Rectal smooth muscle tissue (tissue), 1 donor: ENCODE results near the gene ZNF578.
"Not testable (repeated sequence)": the region's sequence is repeated elsewhere in the genome, so short reads cannot be mapped to it uniquely, and the experiment has no call there.

Experiments
- H3K27ac ChIP-seq: one replicate; pipeline ENCODE4 v1.7.0; 2013; ENCODE audit warnings: low read depth, low read length, inconsistent platforms
- H3K27me3 ChIP-seq: one replicate; pipeline ENCODE4 v1.7.0; 2013; ENCODE audit warnings: low read length; ENCODE audit not compliant: control insufficient read depth, insufficient read depth
- H3K36me3 ChIP-seq: one replicate; pipeline ENCODE4 v1.7.0; 2013; ENCODE audit warnings: low read length; ENCODE audit not compliant: control insufficient read depth, insufficient read depth
- H3K4me1 ChIP-seq: one replicate; pipeline ENCODE4 v1.7.0; 2013; ENCODE audit warnings: low read length; ENCODE audit not compliant: control insufficient read depth, insufficient read depth
- H3K4me3 ChIP-seq: one replicate; pipeline ENCODE4 v1.7.0; 2013; ENCODE audit warnings: low read length
- H3K9ac ChIP-seq: one replicate; pipeline ENCODE4 v1.7.0; 2013; ENCODE audit warnings: low read length

ZNF578 gene

GRCh38 chr19:52453324-52454094 is at the start of gene ZNF578:
Gene ZNF578 (plus strand): TSS chr19:52453553. CDS start chr19:52501846, 48,293 bp downstream.
- Histone ChIP-seq H3K27me3 (no peaks in the 10 kb centered on the region), H3K4me1 (peaks cover 4% of the 10 kb centered on the region), H3K27ac (peak within 1 kb of the TSS; percentile 21), H3K9ac (no peak within 1 kb of the TSS), H3K4me3 (peak within 1 kb of the TSS; percentile 85), H3K36me3 (peaks cover 10% of the 10 kb centered on the region)

GRCh38 chr19:52410276-52410675 is 43.1 kb upstream of the ZNF578 start:
- H3K36me3 ChIP-seq = peaks cover 42% of the 10 kb centered on the region
- H3K27me3 ChIP-seq = no peaks in the 10 kb centered on the region
- H3K9ac ChIP-seq = no peak overlapping the region
- no peaks in the 10 kb centered on the region for H3K4me1 ChIP-seq
- no peak overlapping the region for H3K27ac ChIP-seq
- H3K4me3 ChIP-seq = no peak overlapping the region

- no peak overlapping the region for H3K27ac ChIP-seq
- no peaks in the 10 kb centered on the region for H3K4me1 ChIP-seq
- H3K9ac ChIP-seq = no peak overlapping the region
- peaks cover 6% of the 10 kb centered on the region for H3K36me3 ChIP-seq
- peak overlapping the region; percentile 18 for H3K4me3 ChIP-seq
- H3K27me3 ChIP-seq = no peaks in the 10 kb centered on the region
Measured at GRCh38 chr19:52415711-52416110, 37.6 kb upstream of the ZNF578 start.

- Histone ChIP-seq H3K4me3 (no peak within 1 kb of the TSS), H3K27me3 (no peaks in the 10 kb centered on the region), H3K4me1 (no peaks in the 10 kb centered on the region), H3K9ac (no peak within 1 kb of the TSS), H3K36me3 (no peaks in the 10 kb centered on the region), H3K27ac (no peak within 1 kb of the TSS)
Measured at GRCh38 chr19:52428937-52429336, 24.4 kb upstream of the ZNF578 start, which contains the start of gene ZNF534. Gene ZNF534 (plus strand): TSS chr19:52429148. CDS start chr19:52431475, 2,327 bp downstream.

- no peaks in the 10 kb centered on the region for H3K27me3 ChIP-seq
- H3K9ac ChIP-seq = no peak overlapping the region
- no peak overlapping the region for H3K27ac ChIP-seq
- H3K4me1 ChIP-seq = no peaks in the 10 kb centered on the region
- H3K4me3 ChIP-seq = no peak overlapping the region
- no peaks in the 10 kb centered on the region for H3K36me3 ChIP-seq
Measured at GRCh38 chr19:52442179-52442578, 11.2 kb upstream of the ZNF578 start.

GRCh38 chr19:52444506-52444905 is 8.8 kb upstream of the ZNF578 start:
- Histone ChIP-seq H3K4me3 (no peak overlapping the region), H3K4me1 (no peaks in the 10 kb centered on the region), H3K36me3 (no peaks in the 10 kb centered on the region), H3K9ac (no peak overlapping the region), H3K27ac (no peak overlapping the region), H3K27me3 (no peaks in the 10 kb centered on the region)

GRCh38 chr19:52451241-52451640 is 2.1 kb upstream of the ZNF578 start:
- Histone ChIP-seq H3K4me3 (no peak overlapping the region), H3K4me1 (peaks cover 4% of the 10 kb centered on the region)

GRCh38 chr19:52464798-52465470 is 11.6 kb downstream of the ZNF578 start:
- Histone ChIP-seq H3K27ac (no peak overlapping the region), H3K27me3 (no peaks in the 10 kb centered on the region), H3K4me3 (no peak overlapping the region), H3K36me3 (no peaks in the 10 kb centered on the region), H3K9ac (no peak overlapping the region), H3K4me1 (no peaks in the 10 kb centered on the region)

More at GRCh38 chr19:52451241-52451640, 2.1 kb upstream of the ZNF578 start:
- no peaks in the 10 kb centered on the region for H3K27me3 ChIP-seq
- H3K36me3 ChIP-seq = no peaks in the 10 kb centered on the region
- no peak overlapping the region for H3K9ac ChIP-seq
- no peak overlapping the region for H3K27ac ChIP-seq

GRCh38 chr19:52473655-52474350 is 20.4 kb downstream of the ZNF578 start:
- Histone ChIP-seq H3K9ac (no peak overlapping the region), H3K36me3 (no peaks in the 10 kb centered on the region), H3K27ac (no peak overlapping the region), H3K4me3 (no peak overlapping the region), H3K27me3 (no peaks in the 10 kb centered on the region), H3K4me1 (no peaks in the 10 kb centered on the region)

GRCh38 chr19:52474351-52475127 is 21.2 kb downstream of the ZNF578 start:
- Histone ChIP-seq H3K4me1 (no peaks in the 10 kb centered on the region), H3K9ac (no peak overlapping the region), H3K27me3 (no peaks in the 10 kb centered on the region), H3K27ac (no peak overlapping the region), H3K36me3 (no peaks in the 10 kb centered on the region), H3K4me3 (no peak overlapping the region)

GRCh38 chr19:52484111-52484743 is 30.9 kb downstream of the ZNF578 start:
- H3K27ac ChIP-seq, H3K27me3 ChIP-seq, H3K9ac ChIP-seq, H3K4me1 ChIP-seq, H3K36me3 ChIP-seq, H3K4me3 ChIP-seq: not testable (repeated sequence)
